LNCAP (cell line): ENCODE data around the gene RHBDF2.
A peak's percentile ranks its signal among the peaks of the same experiment; 100 is the strongest.

Experiments used
- TF ChIP-seq, protein P1 (sequence below): fragments of 450-650 bp; IDR thresholded peaks from 2 replicates; pipeline ENCODE4 v1.5.1; 2017; ENCODE audit warnings: mild to moderate bottlenecking

The RHBDF2 gene

DNA sequence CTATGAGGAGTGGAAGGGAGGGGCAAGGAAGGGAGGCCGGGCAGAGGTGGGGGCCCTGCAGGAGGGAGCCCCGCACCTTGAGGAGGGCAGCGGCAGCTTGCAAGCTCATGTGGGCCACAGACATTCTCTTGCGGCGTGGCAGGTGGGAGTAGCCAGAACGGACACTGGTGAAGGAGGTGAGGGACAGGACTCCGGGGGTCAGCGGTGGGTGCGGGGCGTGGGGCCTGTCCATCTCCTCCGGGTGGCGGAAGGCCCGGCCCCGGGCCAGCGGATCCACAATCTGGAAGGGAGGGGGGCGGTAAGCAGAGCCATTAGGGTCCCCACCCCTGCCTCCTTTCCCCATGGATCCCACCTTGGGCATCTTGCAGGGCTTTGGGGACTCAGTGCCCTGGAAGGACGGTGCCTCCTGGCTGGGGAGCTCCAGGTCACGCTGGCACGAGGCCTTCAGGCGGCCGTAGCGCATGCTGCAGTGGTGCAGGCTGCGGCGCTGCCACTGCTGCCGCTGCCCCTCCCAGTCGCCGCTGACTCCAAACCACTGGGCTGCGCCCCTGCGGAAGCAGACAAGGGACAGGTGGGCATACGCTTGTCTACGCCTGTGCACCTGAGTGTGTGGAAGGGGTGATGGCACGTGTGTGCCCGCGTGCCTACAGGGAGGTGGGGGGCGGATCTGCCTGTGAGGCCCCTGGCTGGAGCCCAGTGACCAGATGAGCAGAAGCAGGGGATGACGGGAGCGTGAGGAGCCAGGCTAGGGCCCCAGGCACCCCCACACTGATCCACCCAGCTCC is 22.3 kb downstream of the RHBDF2 start:
- TF ChIP-seq, protein P1, sequence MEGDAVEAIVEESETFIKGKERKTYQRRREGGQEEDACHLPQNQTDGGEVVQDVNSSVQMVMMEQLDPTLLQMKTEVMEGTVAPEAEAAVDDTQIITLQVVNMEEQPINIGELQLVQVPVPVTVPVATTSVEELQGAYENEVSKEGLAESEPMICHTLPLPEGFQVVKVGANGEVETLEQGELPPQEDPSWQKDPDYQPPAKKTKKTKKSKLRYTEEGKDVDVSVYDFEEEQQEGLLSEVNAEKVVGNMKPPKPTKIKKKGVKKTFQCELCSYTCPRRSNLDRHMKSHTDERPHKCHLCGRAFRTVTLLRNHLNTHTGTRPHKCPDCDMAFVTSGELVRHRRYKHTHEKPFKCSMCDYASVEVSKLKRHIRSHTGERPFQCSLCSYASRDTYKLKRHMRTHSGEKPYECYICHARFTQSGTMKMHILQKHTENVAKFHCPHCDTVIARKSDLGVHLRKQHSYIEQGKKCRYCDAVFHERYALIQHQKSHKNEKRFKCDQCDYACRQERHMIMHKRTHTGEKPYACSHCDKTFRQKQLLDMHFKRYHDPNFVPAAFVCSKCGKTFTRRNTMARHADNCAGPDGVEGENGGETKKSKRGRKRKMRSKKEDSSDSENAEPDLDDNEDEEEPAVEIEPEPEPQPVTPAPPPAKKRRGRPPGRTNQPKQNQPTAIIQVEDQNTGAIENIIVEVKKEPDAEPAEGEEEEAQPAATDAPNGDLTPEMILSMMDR: no peak

DNA sequence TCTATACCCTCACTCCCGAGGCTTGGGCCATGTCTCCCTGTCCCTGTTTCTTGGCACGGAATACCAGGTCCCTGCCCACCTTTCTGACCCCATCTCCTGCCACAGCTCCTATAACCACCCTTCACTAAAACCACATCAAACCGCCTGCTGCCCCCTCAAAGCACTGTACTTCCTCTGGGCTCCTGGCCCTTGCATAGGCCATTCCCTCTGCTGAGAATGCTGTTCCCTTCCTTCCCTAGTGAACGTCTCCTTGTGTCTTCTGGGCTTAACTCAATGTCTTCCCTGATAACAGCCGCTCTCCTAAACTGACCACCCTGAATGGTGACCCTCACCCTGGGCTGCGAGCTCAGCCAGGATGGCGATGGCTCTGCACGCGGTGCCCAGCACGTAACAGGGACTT is 23.1 kb downstream of the RHBDF2 start:
- TF ChIP-seq, protein P1: no peak

DNA sequence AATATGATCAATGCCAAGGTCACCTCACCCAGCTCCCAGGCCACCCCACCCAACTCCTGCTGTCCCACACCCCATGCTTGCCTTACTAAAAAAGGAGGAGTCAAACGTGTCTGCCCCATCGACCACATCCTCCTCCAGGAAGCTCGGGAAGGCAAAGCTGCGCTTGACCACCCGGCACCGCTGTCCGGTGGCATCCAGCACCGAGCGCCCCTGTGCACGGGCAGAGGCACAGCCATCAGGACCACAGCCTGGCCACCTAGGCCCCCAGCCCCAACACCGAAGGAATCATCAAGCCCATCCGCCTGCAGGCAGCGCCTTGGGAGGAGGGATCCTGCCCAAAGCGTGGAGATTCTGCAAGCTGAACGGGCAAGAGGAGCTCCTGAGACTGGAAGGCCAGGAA is 23.6 kb downstream of the RHBDF2 start:
- TF ChIP-seq, protein P1: no peak

- TF ChIP-seq, protein P1: no peak
Measured at GRCh38 chr17:76476736-76477135, 24.5 kb downstream of the RHBDF2 start.

DNA sequence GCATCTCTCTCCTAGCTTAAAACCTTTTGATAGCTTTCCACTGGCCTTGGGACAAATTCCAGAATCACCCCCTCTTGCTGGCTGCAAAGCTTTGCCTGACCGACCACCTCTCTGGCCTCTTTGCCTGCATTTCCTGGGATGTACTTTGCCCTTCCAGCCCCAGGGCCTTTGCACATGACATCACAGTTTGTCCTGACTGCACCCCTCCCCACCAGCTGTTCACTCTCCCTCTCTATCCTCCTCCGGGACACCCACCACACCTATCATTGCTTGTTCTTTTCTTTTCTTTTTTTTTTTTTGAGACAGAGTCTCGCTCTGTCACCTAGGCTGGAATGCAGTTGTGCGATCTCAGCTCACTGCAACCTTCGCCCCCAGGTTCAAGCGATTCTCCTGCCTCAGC is 25.9 kb downstream of the RHBDF2 start:
- TF ChIP-seq, protein P1: no peak

- TF ChIP-seq, protein P1: no peak
Measured at GRCh38 chr17:76474894-76475293, 26.3 kb downstream of the RHBDF2 start.

DNA sequence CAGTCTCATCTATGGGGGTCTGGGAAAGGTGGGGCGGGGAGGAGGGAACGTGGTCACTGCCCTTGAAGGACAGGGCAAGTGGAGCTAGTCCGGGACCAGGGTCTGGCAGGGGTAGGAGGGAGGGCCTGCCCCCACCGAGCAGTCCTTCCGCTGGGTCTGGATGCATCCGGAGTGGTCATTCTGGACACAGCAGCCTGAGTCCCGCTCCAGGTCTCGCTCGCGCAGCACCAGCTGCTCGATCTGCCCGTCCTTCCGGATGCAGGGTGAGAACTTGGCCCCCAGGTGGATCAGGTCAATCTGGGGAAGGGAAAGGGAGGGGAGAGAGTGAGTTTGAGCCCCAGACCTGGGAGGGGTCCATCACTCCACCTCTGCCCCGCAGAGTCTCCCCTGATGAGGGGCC is 27.0 kb downstream of the RHBDF2 start:
- TF ChIP-seq, protein P1: no peak

- TF ChIP-seq, protein P1: peak; percentile 32; the same call in 1 of the 2 replicates
Measured at GRCh38 chr17:76473541-76473985, 27.7 kb downstream of the RHBDF2 start.
